ENCODE measurements around the gene ASMTL.

- no peak for TF ChIP-seq EZH2 (IDR thresholded peaks at IDR 0.05)
- no peak for TF ChIP-seq CTCF (IDR thresholded peaks at IDR 0.05)
- no peak for TF ChIP-seq EZH2phosphoT487 (IDR thresholded peaks at IDR 0.05)
Observed at GRCh38 chrX:1358793-1359476, 93.8 kb downstream of the ASMTL start.
